GM19324 (cell line): ENCODE measurements around the gene PRSS33.

Experiments
- ATAC-seq: cut with Tn5 transposase; IDR thresholded peaks from one replicate; pipeline ENCODE4 v1.9.1; 2021; ENCODE audit warnings: mild to moderate bottlenecking, moderate library complexity; ENCODE audit not compliant: unreplicated experiment, low FRiP score

PRSS33 gene

GRCh38 chr16:2803545-2804195, 16.3 kb upstream of the PRSS33 start:
- no peak for ATAC-seq

GRCh38 chr16:2799859-2800226, 12.5 kb upstream of the PRSS33 start:
- no peak for ATAC-seq

- no peak for ATAC-seq
Observed at GRCh38 chr16:2799205-2799858, 12.0 kb upstream of the PRSS33 start.

- ATAC-seq, result no peak
Observed at GRCh38 chr16:2798723-2799204, 11.4 kb upstream of the PRSS33 start.

- ATAC-seq, result no peak
Observed at GRCh38 chr16:2795395-2796143, 8.2 kb upstream of the PRSS33 start.

GRCh38 chr16:2792940-2793339, 5.6 kb upstream of the PRSS33 start:
- no peak for ATAC-seq

- ATAC-seq, result no peak
Observed at GRCh38 chr16:2791174-2791573, 3.8 kb upstream of the PRSS33 start.

- no peak for ATAC-seq
Observed at GRCh38 chr16:2790631-2791030, 3.3 kb upstream of the PRSS33 start.

- ATAC-seq, result no peak
Observed at GRCh38 chr16:2787961-2788360, 601 bp upstream of the PRSS33 start.

GRCh38 chr16:2786826-2787151, 571 bp downstream of the PRSS33 start:
- ATAC-seq, result no peak

GRCh38 chr16:2786061-2786825, 1.1 kb downstream of the PRSS33 start:
- ATAC-seq, result no peak

GRCh38 chr16:2785101-2785991, 2.0 kb downstream of the PRSS33 start:
- ATAC-seq, result no peak

- ATAC-seq, result no peak
Observed at GRCh38 chr16:2784358-2785100, 2.8 kb downstream of the PRSS33 start.

- ATAC-seq, result no peak
Observed at GRCh38 chr16:2783581-2784357, 3.6 kb downstream of the PRSS33 start.

GRCh38 chr16:2782583-2783351, 4.6 kb downstream of the PRSS33 start:
- ATAC-seq, result no peak

- ATAC-seq, result no peak
Observed at GRCh38 chr16:2779978-2780898, 7.1 kb downstream of the PRSS33 start.
